H9 (cell line): ENCODE results near the gene PNMA5. TPM values are rescaled to one million over a fixed set of nuclear protein-coding genes. Genes with fewer than 3 reads are reported as not detected.

ENCODE experiments used
- DNase-seq: peaks from one replicate; pipeline ENCODE4 v3.0.0-alpha.2; 2017
- H2AFZ ChIP-seq: one replicate; pipeline ENCODE4 v1.6.1; 2013; ENCODE audit warnings: mild to moderate bottlenecking, low read length, control low read depth, moderate library complexity
- H2AK5ac ChIP-seq: 2 replicates; pipeline ENCODE4 v1.6.1; 2013; ENCODE audit warnings: low read length, control low read depth, mixed read lengths; ENCODE audit not compliant: insufficient read length
- H2BK120ac ChIP-seq: one replicate; pipeline ENCODE4 v1.6.1; 2013; ENCODE audit warnings: low read depth, mild to moderate bottlenecking, low read length, control low read depth, inconsistent platforms; ENCODE audit not compliant: poor library complexity, severe bottlenecking
- H2BK12ac ChIP-seq: 2 replicates; pipeline ENCODE4 v1.6.1; 2013; ENCODE audit warnings: low read length, control low read depth, mixed read lengths, low read depth; ENCODE audit not compliant: insufficient read length
- H2BK15ac ChIP-seq: 2 replicates; pipeline ENCODE4 v1.6.1; 2013; ENCODE audit warnings: low read depth, low read length, control low read depth
- H2BK20ac ChIP-seq: one replicate; pipeline ENCODE4 v1.6.1; 2013; ENCODE audit warnings: low read depth, mild to moderate bottlenecking, low read length, control low read depth, inconsistent platforms; ENCODE audit not compliant: poor library complexity, severe bottlenecking
- H2BK5ac ChIP-seq: 2 replicates; pipeline ENCODE4 v1.6.1; 2013; ENCODE audit warnings: low read length, control low read depth, mixed read lengths; ENCODE audit not compliant: insufficient read length
- H3K14ac ChIP-seq: 2 replicates; pipeline ENCODE4 v1.6.1; 2013; ENCODE audit warnings: low read length, control low read depth; ENCODE audit not compliant: insufficient read depth
- H3K18ac ChIP-seq: 2 replicates; pipeline ENCODE4 v1.6.1; 2013; ENCODE audit warnings: low read depth, mild to moderate bottlenecking, mixed read lengths, low read length, control low read depth; ENCODE audit not compliant: insufficient read length
- H3K23ac ChIP-seq: 2 replicates; pipeline ENCODE4 v1.6.1; 2013; ENCODE audit warnings: low read length, control low read depth, mixed read lengths, low read depth; ENCODE audit not compliant: insufficient read length
- H3K23me2 ChIP-seq: 2 replicates; pipeline ENCODE4 v1.6.1; 2013; ENCODE audit warnings: low read depth, mild to moderate bottlenecking, mixed read lengths, low read length, control low read depth; ENCODE audit not compliant: insufficient read length, poor library complexity, severe bottlenecking
- H3K27ac ChIP-seq: 2 replicates; pipeline ENCODE4 v1.5.1; 2013; ENCODE audit warnings: low read length, control low read depth, mixed read lengths, low read depth; ENCODE audit not compliant: insufficient read length
- H3K27me3 ChIP-seq: 2 replicates; pipeline ENCODE4 v1.6.1; 2013; ENCODE audit warnings: low read length, control low read depth, inconsistent platforms; ENCODE audit not compliant: insufficient read depth
- H3K4ac ChIP-seq: 2 replicates; pipeline ENCODE4 v1.6.1; 2013; ENCODE audit warnings: low read depth, mild to moderate bottlenecking, control low read depth, inconsistent platforms, low read length, moderate library complexity
- H3K4me1 ChIP-seq: 2 replicates; pipeline ENCODE4 v1.6.1; 2013; ENCODE audit warnings: low read length, control low read depth, inconsistent platforms; ENCODE audit not compliant: insufficient read depth
- H3K4me2 ChIP-seq: 2 replicates; pipeline ENCODE4 v1.6.1; 2013; ENCODE audit warnings: low read length, control low read depth, mixed read lengths; ENCODE audit not compliant: insufficient read length, insufficient read depth
- H3K56ac ChIP-seq: 2 replicates; pipeline ENCODE4 v1.6.1; 2013; ENCODE audit warnings: low read depth, mild to moderate bottlenecking, mixed read lengths, low read length, control low read depth; ENCODE audit not compliant: insufficient read length
- H3K79me1 ChIP-seq: 2 replicates; pipeline ENCODE4 v1.6.1; 2013; ENCODE audit warnings: low read depth, mild to moderate bottlenecking, moderate library complexity, low read length, control low read depth, inconsistent platforms; ENCODE audit not compliant: insufficient read depth, poor library complexity, severe bottlenecking
- H3K79me2 ChIP-seq: 2 replicates; pipeline ENCODE4 v1.6.1; 2013; ENCODE audit warnings: low read length, control low read depth, inconsistent platforms; ENCODE audit not compliant: insufficient read depth
- H3K9ac ChIP-seq: 2 replicates; pipeline ENCODE4 v1.6.1; 2013; ENCODE audit warnings: low read length, control low read depth, mixed read lengths; ENCODE audit not compliant: insufficient read length; ENCODE audit errors: extremely low read depth
- H3K9me3 ChIP-seq: one replicate; pipeline ENCODE4 v1.6.1; 2013; ENCODE audit warnings: low read depth, low read length, inconsistent platforms; ENCODE audit not compliant: control insufficient read depth
- H3T11ph ChIP-seq: one replicate; pipeline ENCODE4 v1.6.1; 2013; ENCODE audit warnings: mild to moderate bottlenecking, low read length, control low read depth, inconsistent platforms
- H4K20me1 ChIP-seq: one replicate; pipeline ENCODE4 v1.6.1; 2013; ENCODE audit not compliant: control insufficient read depth, insufficient read length, insufficient read depth
- H4K5ac ChIP-seq: 2 replicates; pipeline ENCODE4 v1.6.1; 2013; ENCODE audit warnings: low read depth, mild to moderate bottlenecking, mixed read lengths, low read length, control low read depth; ENCODE audit not compliant: insufficient read length
- H4K8ac ChIP-seq: replicated peaks from 2 replicates; pipeline ENCODE4 v1.6.1; 2013; ENCODE audit warnings: low read length, control low read depth, mixed read lengths, low read depth; ENCODE audit not compliant: insufficient read length
- H4K91ac ChIP-seq: 2 replicates; pipeline ENCODE4 v1.6.1; 2013; ENCODE audit warnings: low read depth, mild to moderate bottlenecking, moderate library complexity, mixed read lengths, low read length, control low read depth; ENCODE audit not compliant: insufficient read length
- H3K27ac Mint-ChIP-seq, 3 experiments: 2 replicates in 2 of 3; 3 replicates in 1 of 3; pipeline ENCODE4 v1.8.0; 2020 to 2021; ENCODE audit warnings: mixed read lengths in 3 of 3, mild to moderate bottlenecking in 1 of 3, moderate library complexity in 1 of 3
- H3K27me3 Mint-ChIP-seq: 2 replicates; pipeline ENCODE4 v1.8.0; 2021; ENCODE audit warnings: low read depth, mild to moderate bottlenecking, moderate library complexity, mixed read lengths
- H3K36me3 Mint-ChIP-seq, 3 experiments: 2 replicates in 2 of 3; 3 replicates in 1 of 3; pipeline ENCODE4 v1.8.0; 2020 to 2021; ENCODE audit warnings: low read depth in 3 of 3, mixed read lengths in 3 of 3; ENCODE audit not compliant: insufficient read depth in 1 of 3
- H3K4me1 Mint-ChIP-seq, 2 experiments: 2 replicates each; pipeline ENCODE4 v1.8.0; 2020; ENCODE audit warnings: mixed read lengths in 2 of 2
- H3K4me3 Mint-ChIP-seq, 2 experiments: 2 replicates in 1 of 2; 3 replicates in 1 of 2; pipeline ENCODE4 v1.8.0; 2020 to 2021; ENCODE audit warnings: mild to moderate bottlenecking in 2 of 2, mixed read lengths in 2 of 2, moderate library complexity in 1 of 2
- H3K9me3 Mint-ChIP-seq, 2 experiments: 2 replicates in 1 of 2; 3 replicates in 1 of 2; pipeline ENCODE4 v1.8.0; 2020; ENCODE audit warnings: mild to moderate bottlenecking in 2 of 2, mixed read lengths in 2 of 2, moderate library complexity in 1 of 2
- CTCF ChIP-seq: fragments of 200-600 bp; sonication (generic); conservative IDR thresholded peaks from 3 replicates; pipeline ENCODE4 v1.8.0; 2021; ENCODE audit warnings: antibody characterized with exemption, mild to moderate bottlenecking
- WGBS: extraction: QIAGEN DNeasy Blood & Tissue Kit; methylation state at CpG from one replicate; pipeline ENCODE4 v1.1.7; 2013; ENCODE audit warnings: missing lambda C conversion rate, low lambda C conversion rate, mixed read lengths; ENCODE audit not compliant: insufficient read length; ENCODE audit errors: extremely low coverage; 5-methylcytosine and 5-hydroxymethylcytosine counted together
- total RNA-seq: library from RNA; stranded (reverse); gene quantifications from 2 replicates; pipeline ENCODE4 v1.2.1, GENCODE V29; 2021

PNMA5 gene
- total RNA-seq, 1 experiment from 2014 or later = not detected

- no peak overlapping the region for H3K27ac ChIP-seq
- no peak overlapping the region for H3K23ac ChIP-seq
- DNase-seq = no peak
- H3K9ac ChIP-seq = no peak overlapping the region
- H3K27me3 ChIP-seq = no peaks in the 10 kb centered on the region
- H3K14ac ChIP-seq = no peak overlapping the region
- peaks cover 48 to 61% of the 10 kb centered on the region in 2 experiments for H3K9me3 Mint-ChIP-seq
- TF ChIP-seq CTCF = no peak
- H3K27me3 Mint-ChIP-seq = peaks cover 6% of the 10 kb centered on the region
- H2AFZ ChIP-seq = no peak overlapping the region
- no peak overlapping the region for H3K4me3 Mint-ChIP-seq
- no peak overlapping the region for H3K27ac Mint-ChIP-seq
- peaks cover 0 to 9% (median 5%) of the 10 kb centered on the region in 3 experiments; a peak in 5 of 7 replicates for H3K36me3 Mint-ChIP-seq
- H2BK15ac ChIP-seq = no peak overlapping the region
- H3K4ac ChIP-seq = no peak overlapping the region
- H3K4me1 Mint-ChIP-seq = no peaks in the 10 kb centered on the region
- no peak overlapping the region for H3K56ac ChIP-seq
- H3K23me2 ChIP-seq = no peaks in the 10 kb centered on the region
- no peak overlapping the region for H3K4me2 ChIP-seq
- no peak overlapping the region for H3K18ac ChIP-seq
- whole genome bisulfite sequencing = no CpG with 5 or more reads among the region's 6 CpGs
- H4K8ac ChIP-seq = no peak overlapping the region
- H3K79me2 ChIP-seq = no peaks in the 10 kb centered on the region
- H3K4me1 ChIP-seq = no peaks in the 10 kb centered on the region
- no peak overlapping the region for H3T11ph ChIP-seq
- H3K9me3 ChIP-seq = peaks cover 45% of the 10 kb centered on the region
- H2BK120ac ChIP-seq = no peak overlapping the region
- no peak overlapping the region for H4K91ac ChIP-seq
- H4K5ac ChIP-seq = no peak overlapping the region
- H2BK20ac ChIP-seq = no peak overlapping the region
- no peak overlapping the region for H2AK5ac ChIP-seq
- no peaks in the 10 kb centered on the region for H3K79me1 ChIP-seq
- no peak overlapping the region for H2BK5ac ChIP-seq
- H4K20me1 ChIP-seq = no peaks in the 10 kb centered on the region
- H2BK12ac ChIP-seq = no peak overlapping the region
Observed at GRCh38 chrX:152950786-152951185, 43.1 kb downstream of the PNMA5 start.
